K562 (cell line): Measurements from ENCODE around the gene COL16A1. TPM values are rescaled to one million over a fixed set of nuclear protein-coding genes. Genes with fewer than 3 reads are reported as not detected.
A peak's percentile ranks its signal among the peaks of the same experiment; 100 is the strongest.

Experiments
- ATAC-seq: fragments of 200-7000 bp; cut with Tn5 transposase; 3 replicates; pipeline ENCODE4 v1.9.1; 2020; ENCODE audit warnings: moderate library complexity
- BruUV-seq: library from RNA; stranded (reverse); fragments of 400-500 nt; replicated peaks from 2 replicates; lab custom pipeline; 2021; lab: Mats Ljungman, UMichigan
- CTCF ChIA-PET: fragments of 300-600 bp; formaldehyde crosslinking; extraction: SDS; loops from one replicate; lab custom pipeline; 2021; ENCODE audit warnings: low intra/inter-chr PET ratio; lab: Yijun Ruan, JAX
- POLR2A ChIA-PET: fragments of 300-600, 350-650 bp; sonication (Branson Sonifier 250); formaldehyde crosslinking; extraction: SDS; loops from one replicate; lab custom pipeline; 2021; ENCODE audit warnings: antibody characterized with exemption, inconsistent platforms; lab: Yijun Ruan, JAX
- DNase-seq, 4 experiments: peaks; one replicate each; pipeline versions ENCODE4 v3.0.0 to v3.0.0-alpha.2; 2011 to 2018; ENCODE audit warnings: low spot score in 3 of 4, mixed read lengths in 3 of 4; ENCODE audit errors: extremely low read depth in 1 of 4
- FAIRE-seq: peaks from 2 replicates; lab custom pipeline; 2011; peaks lifted over from hg19 to GRCh38; lab: Jason Lieb, UNC
- H2AFZ ChIP-seq: 2 replicates; pipeline ENCODE4 v1.6.0; 2011; ENCODE audit warnings: low read depth, low read length, control low read depth, inconsistent platforms
- H3K27ac ChIP-seq: fragments of 200-600 bp; 3 replicates; pipeline ENCODE4 v1.8.0; 2011; ENCODE audit warnings: low read depth, mild to moderate bottlenecking, control low read depth, inconsistent platforms, low read length, moderate library complexity, mixed read lengths; ENCODE audit errors: extremely low read depth
- H3K27me3 ChIP-seq, 2 experiments: fragments of 300-600 bp in 1 of 2; 2 replicates in 1 of 2; 3 replicates in 1 of 2; pipeline versions ENCODE4 v1.6.0 to v1.8.0; 2011; ENCODE audit warnings: inconsistent platforms in 2 of 2, low read length in 2 of 2, mild to moderate bottlenecking in 1 of 2, mixed read lengths in 1 of 2, moderate library complexity in 1 of 2; ENCODE audit not compliant: control insufficient read depth in 2 of 2, insufficient read depth in 2 of 2
- H3K36me3 ChIP-seq: fragments of 300-600 bp; 3 replicates; pipeline ENCODE4 v1.8.0; 2011; ENCODE audit warnings: mild to moderate bottlenecking, low read length, inconsistent platforms; ENCODE audit not compliant: control insufficient read depth, insufficient read depth
- H3K4me1 ChIP-seq, 2 experiments: fragments of 200-600 bp in 1 of 2; replicated peaks in 1 of 2; 2 replicates in 1 of 2; 3 replicates in 1 of 2; pipeline versions ENCODE4 v1.5.1 to v1.8.0; 2011; ENCODE audit warnings: inconsistent platforms in 2 of 2, low read length in 2 of 2, mild to moderate bottlenecking in 1 of 2, mixed read lengths in 1 of 2, moderate library complexity in 1 of 2; ENCODE audit not compliant: control insufficient read depth in 2 of 2, insufficient read depth in 2 of 2
- H3K4me2 ChIP-seq: 2 replicates; pipeline ENCODE4 v1.6.1; 2011; ENCODE audit warnings: low read length, control low read depth, inconsistent platforms, mixed read lengths; ENCODE audit not compliant: insufficient read depth
- H3K4me3 ChIP-seq: fragments of 200-600 bp; sonication (generic), shearing (Covaris generic); 2 replicates; pipeline ENCODE4 v1.5.1; 2016; ENCODE audit warnings: control low read depth, inconsistent platforms
- H3K79me2 ChIP-seq: fragments of 200-600 bp; 3 replicates; pipeline ENCODE4 v1.8.0; 2011; ENCODE audit warnings: low read length, inconsistent platforms; ENCODE audit not compliant: control insufficient read depth, insufficient read depth
- H3K9ac ChIP-seq, 2 experiments: 2 replicates each; pipeline versions ENCODE4 v1.6.0 to v1.6.1; 2011; ENCODE audit warnings: low read depth in 2 of 2, low read length in 2 of 2, control low read depth in 1 of 2, inconsistent platforms in 1 of 2, mild to moderate bottlenecking in 1 of 2, mixed read lengths in 1 of 2; ENCODE audit not compliant: insufficient read depth in 1 of 2
- H3K9me1 ChIP-seq: one replicate; pipeline ENCODE4 v1.6.0; 2011; ENCODE audit warnings: inconsistent platforms, mild to moderate bottlenecking, low read length, moderate library complexity; ENCODE audit not compliant: control insufficient read depth, insufficient read depth
- H3K9me3 ChIP-seq: replicated peaks from 2 replicates; pipeline ENCODE4 v1.5.1; 2011; ENCODE audit warnings: low read depth, low read length, inconsistent platforms; ENCODE audit not compliant: control insufficient read depth, insufficient read depth
- H4K20me1 ChIP-seq: replicated peaks from 2 replicates; pipeline ENCODE4 v1.6.1; 2011; ENCODE audit warnings: low read length, inconsistent platforms, mixed read lengths; ENCODE audit not compliant: control insufficient read depth, insufficient read depth
- EGR1 ChIP-seq: fragments of 450-650 bp; conservative IDR thresholded peaks from 2 replicates; pipeline ENCODE4 v1.6.1; 2017; ENCODE audit warnings: mild to moderate bottlenecking
- HNRNPL ChIP-seq: fragments of 200-400 bp; formaldehyde crosslinking; IDR thresholded peaks from 2 replicates; pipeline ENCODE4 v1.6.1; 2017; ENCODE audit warnings: low read depth, mild to moderate bottlenecking, low read length
- POLR2G ChIP-seq: fragments of 200-400 bp; formaldehyde crosslinking; IDR thresholded peaks from 2 replicates; pipeline ENCODE4 v1.6.1; 2017; ENCODE audit warnings: low read depth, mild to moderate bottlenecking, antibody characterized with exemption, low read length, moderate library complexity
- SPI1 ChIP-seq: IDR thresholded peaks from 2 replicates; pipeline ENCODE4 v1.6.1; 2011; ENCODE audit warnings: low read depth, low read length, control low read depth, borderline replicate concordance
- TEAD4 ChIP-seq, 2 experiments: sonication (generic) in 1 of 2; formaldehyde crosslinking in 1 of 2; IDR thresholded peaks; 2 replicates each; pipeline versions ENCODE4 v1.6.1 to v1.8.0; 2012 to 2022; ENCODE audit warnings: borderline replicate concordance in 1 of 2, inconsistent platforms in 1 of 2, low read length in 1 of 2, mild to moderate bottlenecking in 1 of 2, missing genetic modification reagents in 1 of 2
- WGBS: fragments of 100-300 bp; shearing (Covaris generic); methylation state at CpG from one replicate; pipeline ENCODE4 v1.1.6; 2016; ENCODE audit warnings: low coverage, mixed read lengths; ENCODE audit not compliant: insufficient coverage; ENCODE audit errors: missing lambda C conversion rate; 5-methylcytosine and 5-hydroxymethylcytosine counted together
- in situ Hi-C: fragments of 300-500 bp; cut with MboI; formaldehyde crosslinking; loops from 4 replicates; pipeline ENCODE4 v1.15.0; 2018; ENCODE audit warnings: inconsistent platforms, mixed read lengths
- intact Hi-C: fragments of 100-400 bp; cut with micrococcal nuclease; formaldehyde crosslinking; loops from 2 replicates; pipeline ENCODE4 v1.14.2; 2022
- polyA plus RNA-seq, 8 experiments: library from polyadenylated mRNA; depleted of rRNA in 4 of 8; stranded (reverse) in 5 of 8; unstranded in 3 of 8; fragments of >200 nt; fragmentation: Nextera tagmentation in 2 of 8; fragmentation: Illumina TruSeq in 1 of 8; extraction: Ambion mirVana in 2 of 8; extraction: Trizol in 1 of 8; gene quantifications; 2 replicates each; pipeline versions ENCODE4 v1.2.1 to v1.2.3, GENCODE V29; 2011 to 2014; ENCODE audit warnings: inconsistent platforms in 1 of 8, missing spikeins in 1 of 8
- total RNA-seq, 7 experiments: library from RNA; depleted of rRNA in 6 of 7; stranded (reverse); fragments of >200 nt in 6 of 7; fragmentation: Illumina TruSeq in 2 of 7; extraction: Trizol in 2 of 7; gene quantifications; 2 replicates each; pipeline versions ENCODE4 v1.2.1 to v1.2.3, GENCODE V29; 2011 to 2021; ENCODE audit warnings: low replicate concordance in 1 of 7

Gene COL16A1
- total and polyA plus RNA-seq, 9 of the 15 experiments (the other 6 are each of a cell fraction or from before 2014, with no cell fraction given): 0.11 to 0.60 (median 0.11) TPM; not detected in 6

GRCh38 chr1:31626223-31627207, 77.3 kb downstream of the COL16A1 start:
- H2AFZ ChIP-seq: no peak overlapping the region
- intact Hi-C loops: no loop called here
- H3K9me3 ChIP-seq: no peaks in the 10 kb centered on the region
- H4K20me1 ChIP-seq: peaks cover 6% of the 10 kb centered on the region; the same call in 1 of the 2 replicates
- H3K4me2 ChIP-seq: no peak overlapping the region
- H3K36me3 ChIP-seq: peaks cover 34% of the 10 kb centered on the region; the same call in 2 of the 3 replicates
- CTCF ChIA-PET: no interaction called here
- H3K27ac ChIP-seq: no peak overlapping the region
- H3K9me1 ChIP-seq: no peaks in the 10 kb centered on the region
- no peaks in the 10 kb centered on the region for H3K27me3 ChIP-seq
- POLR2A ChIA-PET: interaction anchor here (0.6 to 6.4 kb wide), 3 partner anchors 12 to 51 kb away, joined by 3 to 47 read pairs (median 4); partner anchors contain the start of gene PEF1
- H3K4me3 ChIP-seq: no peak overlapping the region
- BruUV-seq: no TSS peak
- peak overlapping the region in 1 of 2 experiments; percentile 11; a peak in 1 of 4 replicates for H3K9ac ChIP-seq
- peaks cover 0 to 15% of the 10 kb centered on the region in 2 experiments; a peak in 3 of 5 replicates for H3K4me1 ChIP-seq
- in situ Hi-C loops: no loop called here
- peak; percentile 23 for FAIRE-seq
- WGBS: 53% methylated on average over 20 of the region's 23 CpGs
- DNase-seq: peak in 3 of 4 experiments; percentile 32 to 46 (median 46)
- TF ChIP-seq HNRNPL: no peak
- peak; percentile 16; the same call in 1 of the 2 replicates for TF ChIP-seq POLR2G
- TF ChIP-seq EGR1: peak; percentile 80
- TF ChIP-seq TEAD4 (IDR thresholded peaks at IDR 0.05; ENCODE audit: low read length): peak; percentile 9; the same call in 1 of the 2 replicates
- no peak for TF ChIP-seq TEAD4 (CRISPR knock-in tag; IDR thresholded peaks at IDR 0.05; ENCODE audit: borderline replicate concordance)
- TF ChIP-seq SPI1: 0 out of 2 replicates have a peak, but pooled peaks have one; percentile 7
- H3K79me2 ChIP-seq: no peaks in the 10 kb centered on the region
- ATAC-seq: peak; percentile 37
